Activated CD4-positive, alpha-beta T cell treated with anti-CD3 and anti-CD28 coated beads, Interleukin-2, amount 10 ng/mL, durations not matched to agents 24 days and 14 days (primary cell): Measurements from ENCODE around the gene MRGPRD. TPM values are rescaled to one million over a fixed set of nuclear protein-coding genes. Genes with fewer than 3 reads are reported as not detected.
A peak's percentile ranks its signal among the peaks of the same experiment; 100 is the strongest.

Experiments
- DNase-seq: peaks from one replicate; pipeline ENCODE4 v3.0.0; 2022
- H3K27ac Mint-ChIP-seq: one replicate; pipeline ENCODE4 v1.8.0; 2022; ENCODE audit warnings: mild to moderate bottlenecking, mixed read lengths
- H3K27me3 Mint-ChIP-seq: one replicate; pipeline ENCODE4 v1.8.0; 2022; ENCODE audit warnings: mixed read lengths
- H3K36me3 Mint-ChIP-seq: one replicate; pipeline ENCODE4 v1.8.0; 2022; ENCODE audit warnings: low read depth, mild to moderate bottlenecking, mixed read lengths
- H3K4me1 Mint-ChIP-seq: one replicate; pipeline ENCODE4 v1.8.0; 2021; ENCODE audit warnings: mixed read lengths
- H3K4me3 Mint-ChIP-seq: one replicate; pipeline ENCODE4 v1.8.0; 2022; ENCODE audit warnings: mild to moderate bottlenecking, moderate library complexity, mixed read lengths
- H3K9me3 Mint-ChIP-seq: one replicate; pipeline ENCODE4 v1.8.0; 2021; ENCODE audit warnings: mixed read lengths
- intact Hi-C: fragments of 100-400 bp; cut with micrococcal nuclease; formaldehyde crosslinking; loops from one replicate; pipeline ENCODE4 v1.15.1; 2023
- total RNA-seq: library from RNA; stranded (reverse); gene quantifications from 2 replicates; pipeline ENCODE4 v1.2.3, GENCODE V29; 2022

The MRGPRD gene
- total RNA-seq, 1 donor from 2014 or later, result not detected

DNA sequence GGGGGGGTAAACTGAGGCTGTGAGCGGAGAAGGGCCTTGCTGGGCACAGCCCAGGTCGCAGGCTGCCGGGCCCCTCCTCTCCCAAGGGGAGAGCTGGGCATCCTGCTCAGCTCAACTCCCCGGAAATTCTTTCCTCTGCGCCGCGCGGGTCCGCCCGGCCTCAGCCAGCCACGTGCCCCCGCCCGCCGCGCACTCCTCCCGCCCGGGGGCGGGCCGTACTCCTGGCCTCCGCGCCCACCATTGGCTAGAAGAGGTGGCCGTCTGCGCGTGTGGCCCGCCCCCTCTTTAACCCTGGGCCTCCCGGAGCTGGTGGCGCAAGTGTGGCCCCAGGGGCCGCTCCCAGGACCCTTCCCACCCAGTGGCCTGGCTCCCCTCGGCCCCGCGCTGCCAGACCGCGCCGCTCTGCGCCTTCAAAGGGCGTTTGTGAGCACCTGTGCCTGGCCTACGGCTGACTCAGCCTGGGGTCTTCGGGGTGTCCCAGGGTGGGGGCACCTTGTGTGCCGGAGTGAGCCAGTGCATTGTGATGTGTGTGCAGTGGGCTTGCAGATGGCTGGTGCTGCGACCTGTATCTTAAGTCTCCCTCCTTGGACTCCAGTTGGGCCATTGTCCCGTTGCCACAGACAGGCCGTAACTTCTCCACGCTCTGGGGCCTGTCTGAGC, 30.3 kb upstream of the MRGPRD start:
- Mint-ChIP-seq H3K4me3 (no peak overlapping the region), H3K4me1 (no peaks in the 10 kb centered on the region), H3K27ac (no peak overlapping the region), H3K36me3 (no peaks in the 10 kb centered on the region), H3K9me3 (no peaks in the 10 kb centered on the region), H3K27me3 (peaks cover 28% of the 10 kb centered on the region)
- intact Hi-C loops, result no loop called here
- peak; percentile 82 for DNase-seq

GRCh38 chr11:69010361-69010891, 29.6 kb upstream of the MRGPRD start:
- H3K27me3 Mint-ChIP-seq, result peaks cover 27% of the 10 kb centered on the region
- no peaks in the 10 kb centered on the region for H3K4me1 Mint-ChIP-seq
- no peak for DNase-seq

DNA sequence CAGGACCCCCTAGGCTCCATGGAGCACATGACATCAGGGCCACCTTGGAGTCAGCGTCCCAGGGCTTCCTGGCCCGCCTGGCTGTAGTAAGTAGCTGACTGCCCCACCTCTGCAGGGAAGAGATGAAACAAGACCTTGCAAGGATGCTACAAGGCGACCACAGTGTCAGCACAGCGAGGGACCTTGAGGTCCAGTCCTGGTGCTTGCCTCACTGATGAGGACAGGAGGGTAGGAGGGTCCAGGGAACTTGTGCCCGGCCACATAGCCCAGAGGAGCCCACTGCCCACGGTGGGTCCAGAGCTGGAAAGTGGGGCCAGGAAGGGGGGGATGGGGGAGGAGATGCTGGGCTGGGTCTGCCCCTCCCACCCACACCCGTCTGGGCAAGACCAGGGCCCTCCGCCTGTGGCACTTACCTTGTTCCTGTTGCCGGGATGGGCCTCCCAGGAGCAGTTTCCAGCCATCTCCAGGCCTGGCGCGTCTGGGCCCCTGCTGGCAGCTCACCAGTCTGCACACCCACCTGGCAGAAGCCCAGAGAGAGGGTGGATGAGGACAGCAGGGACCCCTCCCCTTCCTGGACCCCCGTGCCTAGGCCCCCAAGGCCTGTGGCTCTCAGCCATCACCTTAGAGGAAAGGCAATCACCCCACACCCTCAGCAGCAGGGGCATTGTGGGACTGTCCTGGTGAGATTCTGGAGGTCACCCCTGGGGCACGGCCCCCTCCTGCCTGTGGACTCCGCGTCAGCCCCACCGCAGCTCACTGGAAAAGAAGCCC, 28.8 kb upstream of the MRGPRD start:
- Mint-ChIP-seq H3K4me3 (no peak overlapping the region), H3K27ac (no peak overlapping the region), H3K9me3 (no peaks in the 10 kb centered on the region), H3K27me3 (peaks cover 24% of the 10 kb centered on the region), H3K4me1 (no peaks in the 10 kb centered on the region), H3K36me3 (no peaks in the 10 kb centered on the region)
- intact Hi-C loops, result no loop called here
- DNase-seq, result no peak

More at GRCh38 chr11:69010361-69010891, 29.6 kb upstream of the MRGPRD start:
- Mint-ChIP-seq H3K4me3 (no peak overlapping the region), H3K36me3 (no peaks in the 10 kb centered on the region), H3K27ac (no peak overlapping the region), H3K9me3 (no peaks in the 10 kb centered on the region)
- intact Hi-C loops, result no loop called here

- Mint-ChIP-seq H3K27ac (no peak overlapping the region), H3K9me3 (no peaks in the 10 kb centered on the region), H3K27me3 (peaks cover 23% of the 10 kb centered on the region), H3K4me1 (no peaks in the 10 kb centered on the region), H3K36me3 (no peaks in the 10 kb centered on the region), H3K4me3 (no peak overlapping the region)
- DNase-seq, result no peak
- intact Hi-C loops, result no loop called here
Observed at GRCh38 chr11:69008737-69009440, 28.1 kb upstream of the MRGPRD start.

- DNase-seq, result no peak
- Mint-ChIP-seq H3K27ac (no peak overlapping the region), H3K36me3 (no peaks in the 10 kb centered on the region), H3K27me3 (peaks cover 19% of the 10 kb centered on the region), H3K4me3 (no peak overlapping the region), H3K4me1 (no peaks in the 10 kb centered on the region), H3K9me3 (no peaks in the 10 kb centered on the region)
- intact Hi-C loops, result no loop called here
Observed at GRCh38 chr11:69007975-69008381, 27.2 kb upstream of the MRGPRD start.

DNA sequence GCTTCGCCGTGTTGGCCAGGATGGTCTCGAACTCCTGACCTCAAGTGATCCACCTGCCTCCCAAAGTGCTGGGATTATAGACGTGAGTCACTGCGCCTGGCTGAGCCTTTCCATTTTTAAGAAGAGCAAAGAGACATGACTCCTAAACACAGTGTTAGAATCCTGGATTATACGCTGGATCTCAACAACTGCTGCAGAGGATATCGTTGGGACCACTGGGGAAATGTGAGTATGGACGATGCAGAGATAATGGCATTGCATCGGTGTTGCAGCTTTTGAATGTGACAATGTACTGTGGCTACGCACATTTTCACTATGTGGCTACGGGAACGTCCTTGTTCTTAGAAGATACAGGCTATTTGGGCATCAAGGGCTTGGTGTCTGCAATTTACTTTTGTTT, 26.0 kb upstream of the MRGPRD start:
- Mint-ChIP-seq H3K36me3 (no peaks in the 10 kb centered on the region), H3K4me1 (no peaks in the 10 kb centered on the region), H3K27ac (no peak overlapping the region), H3K27me3 (peaks cover 11% of the 10 kb centered on the region), H3K9me3 (no peaks in the 10 kb centered on the region), H3K4me3 (no peak overlapping the region)
- intact Hi-C loops, result no loop called here
- DNase-seq, result no peak

GRCh38 chr11:69005631-69006368, 25.0 kb upstream of the MRGPRD start:
- no peak for DNase-seq
- H3K4me3 Mint-ChIP-seq, result no peak overlapping the region
- no peaks in the 10 kb centered on the region for H3K36me3 Mint-ChIP-seq
- intact Hi-C loops, result no loop called here
- peaks cover 6% of the 10 kb centered on the region for H3K27me3 Mint-ChIP-seq
- H3K27ac Mint-ChIP-seq, result no peak overlapping the region
- no peaks in the 10 kb centered on the region for H3K4me1 Mint-ChIP-seq
- no peaks in the 10 kb centered on the region for H3K9me3 Mint-ChIP-seq

- peaks cover 4% of the 10 kb centered on the region for H3K27me3 Mint-ChIP-seq
- no peak overlapping the region for H3K4me3 Mint-ChIP-seq
- H3K36me3 Mint-ChIP-seq, result no peaks in the 10 kb centered on the region
- intact Hi-C loops, result no loop called here
- no peaks in the 10 kb centered on the region for H3K9me3 Mint-ChIP-seq
- DNase-seq, result no peak
- H3K4me1 Mint-ChIP-seq, result no peaks in the 10 kb centered on the region
- no peak overlapping the region for H3K27ac Mint-ChIP-seq
Observed at GRCh38 chr11:69005183-69005630, 24.4 kb upstream of the MRGPRD start.

DNA sequence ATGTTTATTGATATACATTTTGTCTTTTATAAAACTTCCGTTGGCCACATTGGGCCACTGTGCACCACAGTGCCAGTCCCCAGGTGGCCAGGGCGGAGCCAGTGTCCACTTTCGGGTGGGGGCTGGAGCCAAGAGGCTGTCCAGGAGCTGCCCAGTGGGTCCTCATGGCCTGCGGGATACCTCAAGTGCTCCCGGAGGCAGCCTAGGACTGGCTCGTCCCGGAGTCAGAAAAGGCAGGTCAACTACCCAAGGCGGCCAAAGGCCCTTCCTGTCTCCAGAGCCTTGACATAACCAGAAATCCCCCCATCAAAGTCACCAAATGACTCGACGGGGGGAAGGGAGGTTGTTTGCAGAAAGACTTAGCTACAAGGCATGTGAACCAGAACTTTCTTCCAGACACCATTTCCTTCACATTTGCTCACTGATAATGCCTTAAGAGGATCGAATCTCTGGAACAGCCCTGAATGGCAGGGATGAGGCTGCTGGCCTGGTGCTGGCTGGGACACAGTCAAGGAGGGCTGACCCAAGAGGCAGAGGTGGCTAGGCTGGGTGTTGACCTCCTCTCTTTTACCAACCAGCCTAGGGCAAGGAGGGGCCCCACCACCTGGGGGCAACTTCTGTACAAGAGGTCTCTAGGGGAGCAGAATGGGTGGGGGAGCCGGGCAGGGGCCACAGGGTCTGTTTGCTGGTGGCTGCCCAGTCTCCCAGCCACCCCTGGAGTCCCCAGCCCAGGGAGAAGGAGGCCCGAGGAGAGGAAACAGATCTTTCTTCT, 23.8 kb upstream of the MRGPRD start:
- H3K4me1 Mint-ChIP-seq, result no peaks in the 10 kb centered on the region
- intact Hi-C loops, result no loop called here
- DNase-seq, result no peak
- no peak overlapping the region for H3K4me3 Mint-ChIP-seq
- H3K27me3 Mint-ChIP-seq, result peaks cover 1% of the 10 kb centered on the region
- H3K27ac Mint-ChIP-seq, result no peak overlapping the region
- no peaks in the 10 kb centered on the region for H3K9me3 Mint-ChIP-seq
- H3K36me3 Mint-ChIP-seq, result no peaks in the 10 kb centered on the region

DNA sequence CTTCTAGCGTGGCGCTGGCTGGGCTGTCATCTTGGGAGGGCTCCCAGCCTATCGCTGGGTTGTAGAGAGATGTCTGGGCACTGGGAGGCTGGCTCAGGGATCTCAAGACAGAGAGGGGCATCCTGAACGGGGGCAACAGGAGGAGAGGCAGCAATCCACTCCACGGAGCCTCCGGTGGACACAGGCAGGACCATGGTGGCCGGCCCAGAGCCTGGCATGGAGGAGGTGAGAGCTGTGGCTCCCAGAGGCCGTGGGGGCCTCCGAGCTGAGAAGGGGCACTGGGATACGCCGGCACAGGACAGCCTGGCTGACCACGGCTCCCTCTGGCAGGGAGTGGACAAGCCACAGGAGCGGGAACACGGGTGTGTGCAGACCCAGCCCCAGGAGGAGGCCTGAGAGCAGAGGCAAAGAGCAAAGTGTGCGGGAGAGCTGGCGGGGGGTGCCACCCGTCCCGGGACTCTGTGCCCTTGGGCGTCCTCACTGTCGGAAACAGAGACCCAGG, 23.1 kb upstream of the MRGPRD start:
- intact Hi-C loops, result no loop called here
- Mint-ChIP-seq H3K4me3 (no peak overlapping the region), H3K36me3 (no peaks in the 10 kb centered on the region), H3K27ac (no peak overlapping the region), H3K9me3 (no peaks in the 10 kb centered on the region), H3K4me1 (no peaks in the 10 kb centered on the region), H3K27me3 (peaks cover 1% of the 10 kb centered on the region)
- no peak for DNase-seq

DNA sequence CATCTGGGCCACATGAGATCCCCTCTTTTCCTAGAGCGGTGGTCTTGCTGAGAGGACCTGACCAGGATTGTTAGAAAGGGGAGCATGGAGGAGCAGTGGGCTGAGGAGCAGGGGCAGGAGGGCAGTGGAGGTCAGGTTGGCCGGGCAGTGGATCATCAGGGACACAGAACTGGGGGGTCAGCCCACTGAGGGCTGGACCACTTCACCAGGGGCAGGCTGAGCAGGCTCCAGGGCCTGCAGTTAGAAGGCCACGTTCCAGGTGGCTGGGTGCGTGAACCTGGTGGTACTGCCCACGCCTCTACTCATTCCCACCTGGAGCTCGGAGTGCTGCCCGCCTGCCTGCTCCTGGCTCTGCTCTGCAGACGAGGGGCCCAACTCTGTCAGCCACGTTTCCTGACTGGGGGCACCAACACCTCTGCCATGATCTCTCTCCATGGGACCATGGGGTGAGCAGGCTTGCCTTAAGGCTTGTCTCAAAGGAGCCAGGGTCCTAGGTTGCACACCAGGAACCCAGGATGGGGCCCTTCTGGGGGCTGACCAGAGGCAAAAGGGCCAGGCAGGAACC, 22.6 kb upstream of the MRGPRD start:
- no peaks in the 10 kb centered on the region for H3K4me1 Mint-ChIP-seq
- H3K27ac Mint-ChIP-seq, result no peak overlapping the region
- peaks cover 1% of the 10 kb centered on the region for H3K27me3 Mint-ChIP-seq
- no peaks in the 10 kb centered on the region for H3K9me3 Mint-ChIP-seq
- no peak for DNase-seq
- no peaks in the 10 kb centered on the region for H3K36me3 Mint-ChIP-seq
- H3K4me3 Mint-ChIP-seq, result no peak overlapping the region
- intact Hi-C loops, result no loop called here

DNA sequence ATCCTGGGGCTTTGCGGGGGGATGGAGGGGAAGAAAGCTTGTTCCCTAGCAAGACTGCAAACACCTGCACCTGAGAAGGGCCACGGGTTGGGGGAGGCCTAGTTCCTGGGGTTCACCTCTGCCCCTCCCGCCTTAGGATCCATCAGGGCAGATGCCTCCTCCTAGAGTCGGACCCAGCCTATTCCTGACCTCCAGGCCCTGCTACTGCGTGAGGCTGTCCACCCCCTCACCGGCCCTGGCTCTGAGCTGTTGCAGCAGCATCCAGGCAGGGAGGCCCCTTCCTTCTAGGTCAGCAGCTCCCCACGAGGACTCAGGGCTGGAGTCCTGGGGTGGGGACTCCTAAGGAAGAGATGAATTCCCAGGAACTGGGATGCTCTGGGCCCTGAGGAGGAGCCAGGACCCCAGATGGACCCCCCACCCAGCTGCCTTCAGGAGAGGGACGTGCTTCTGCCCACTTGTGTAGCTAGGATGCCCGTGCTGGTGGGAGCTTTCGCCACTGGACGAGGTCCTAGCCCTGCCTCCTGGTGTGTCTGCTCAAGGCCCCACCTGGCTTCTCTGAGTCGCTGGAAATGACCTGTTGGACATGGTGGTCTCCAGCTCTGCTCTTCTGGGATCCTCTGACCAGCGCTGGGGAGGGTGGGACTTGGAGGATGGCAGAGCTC, 21.9 kb upstream of the MRGPRD start:
- intact Hi-C loops, result no loop called here
- Mint-ChIP-seq H3K36me3 (no peaks in the 10 kb centered on the region), H3K27me3 (peaks cover 1% of the 10 kb centered on the region), H3K4me3 (no peak overlapping the region), H3K27ac (no peak overlapping the region), H3K9me3 (no peaks in the 10 kb centered on the region), H3K4me1 (no peaks in the 10 kb centered on the region)
- DNase-seq, result no peak
